Measurements from ENCODE around the gene CCDC178. TPM values are rescaled to one million over a fixed set of nuclear protein-coding genes. Genes with fewer than 3 reads are reported as not detected.

CCDC178 gene
- total RNA-seq, 2 donors from 2014 or later, result 0.22 to 0.29 TPM

DNA sequence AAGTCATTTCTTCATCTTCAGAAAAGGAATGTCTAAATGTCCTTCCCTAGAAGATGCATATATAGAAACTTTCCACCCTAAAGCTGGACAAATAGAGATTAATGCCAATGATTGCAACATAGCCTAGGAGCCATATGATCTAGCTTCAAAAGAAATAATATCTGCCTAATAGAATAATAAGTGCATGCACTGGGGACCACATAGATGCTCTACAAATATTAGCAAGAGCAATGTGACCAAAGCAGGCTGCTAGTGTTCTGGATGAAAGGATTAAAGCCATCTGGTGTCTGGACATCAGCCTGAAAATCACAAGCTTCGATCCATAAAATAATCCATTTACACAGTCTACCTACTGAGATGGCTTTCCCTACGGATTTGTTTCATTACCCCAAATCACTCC lies 387.6 kb downstream of the CCDC178 start:
- peaks cover 2% of the 10 kb centered on the region for H3K27me3 Mint-ChIP-seq (ENCODE audit: insufficient read depth)
- H3K36me3 ChIP-seq (ENCODE audit: control insufficient read depth, insufficient read depth, low read length), result no peaks in the 10 kb centered on the region
- no peaks in the 10 kb centered on the region for H3K36me3 Mint-ChIP-seq (ENCODE audit: low read depth)
- H3K4me1 ChIP-seq (ENCODE audit: control insufficient read depth, insufficient read depth, low read length), result no peaks in the 10 kb centered on the region
- no peak for TF ChIP-seq CTCF (conservative IDR thresholded peaks at IDR 0.05)
- H3K27ac Mint-ChIP-seq, result no peak overlapping the region
- H3K9me3 ChIP-seq (ENCODE audit: control insufficient read depth, low read length), result no peaks in the 10 kb centered on the region
- 94% methylated on average over 2 of the region's 2 CpGs; no CpG with 5 or more reads in 1 of the 2 experiments for WGBS, 2 experiments (ENCODE audit: insufficient coverage in 1 of 2, insufficient read length in 1 of 2)
- no peak overlapping the region for H3K9ac ChIP-seq (ENCODE audit: extremely low read depth, low read length, poor library complexity, severe bottlenecking)
- no peak overlapping the region for H3K4me3 ChIP-seq (ENCODE audit: low read length)
- H3K27ac ChIP-seq (ENCODE audit: low read depth, low read length), result no peak overlapping the region
- DNase-seq, result no peak
- no peaks in the 10 kb centered on the region for H3K9me3 Mint-ChIP-seq
- no peak overlapping the region for H3K4me3 Mint-ChIP-seq
- no peaks in the 10 kb centered on the region for H3K27me3 ChIP-seq (ENCODE audit: control insufficient read depth, insufficient read depth, low read length, poor library complexity, severe bottlenecking)
- peaks cover 2% of the 10 kb centered on the region for H3K4me1 Mint-ChIP-seq

DNA sequence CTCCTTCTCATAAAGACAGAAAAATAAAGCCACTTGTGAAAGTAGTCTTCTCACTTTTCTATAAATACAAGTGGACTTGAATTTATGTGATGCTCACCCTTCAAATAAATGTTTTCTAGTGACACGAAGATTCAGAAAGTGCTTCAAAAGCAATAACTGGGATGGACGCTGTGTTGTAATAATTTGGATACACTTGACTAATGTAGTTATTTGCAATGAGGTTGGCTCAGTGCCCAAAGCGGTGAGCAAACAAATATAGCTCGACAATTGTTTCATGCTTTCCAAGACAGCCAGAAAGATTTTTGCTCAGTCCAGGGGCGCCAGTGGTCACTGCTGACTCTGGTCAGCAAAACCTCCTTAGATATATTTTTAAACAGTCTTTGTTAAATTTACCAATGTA lies 389.1 kb downstream of the CCDC178 start:
- Histone ChIP-seq H3K36me3 (ENCODE audit: control insufficient read depth, insufficient read depth, low read length) (no peaks in the 10 kb centered on the region), H3K9ac (ENCODE audit: extremely low read depth, low read length, poor library complexity, severe bottlenecking) (no peak overlapping the region), H3K4me3 (ENCODE audit: low read length) (no peak overlapping the region), H3K27ac (ENCODE audit: low read depth, low read length) (no peak overlapping the region), H3K4me1 (ENCODE audit: control insufficient read depth, insufficient read depth, low read length) (no peaks in the 10 kb centered on the region), H3K9me3 (ENCODE audit: control insufficient read depth, low read length) (no peaks in the 10 kb centered on the region), H3K27me3 (ENCODE audit: control insufficient read depth, insufficient read depth, low read length, poor library complexity, severe bottlenecking) (no peaks in the 10 kb centered on the region)
- no peak overlapping the region for H3K4me3 Mint-ChIP-seq
- H3K36me3 Mint-ChIP-seq (ENCODE audit: low read depth), result no peaks in the 10 kb centered on the region
- TF ChIP-seq CTCF (conservative IDR thresholded peaks at IDR 0.05), result no peak
- DNase-seq, result no peak
- H3K27me3 Mint-ChIP-seq (ENCODE audit: insufficient read depth), result peaks cover 2% of the 10 kb centered on the region
- H3K9me3 Mint-ChIP-seq, result no peaks in the 10 kb centered on the region
- H3K4me1 Mint-ChIP-seq, result no peaks in the 10 kb centered on the region
- H3K27ac Mint-ChIP-seq, result no peak overlapping the region
- 97 to 100% methylated on average over 4 to 5 of the region's 5 CpGs for WGBS, 2 experiments (ENCODE audit: insufficient coverage in 1 of 2, insufficient read length in 1 of 2)

GRCh38 chr18:33040213-33040612 lies 400.3 kb downstream of the CCDC178 start:
- H3K4me1 Mint-ChIP-seq, result no peaks in the 10 kb centered on the region

More at GRCh38 chr18:33040213-33040612, 400.3 kb downstream of the CCDC178 start:
- Histone ChIP-seq H3K9me3 (ENCODE audit: control insufficient read depth, low read length) (peaks cover 17% of the 10 kb centered on the region), H3K9ac (ENCODE audit: extremely low read depth, low read length, poor library complexity, severe bottlenecking) (no peak overlapping the region), H3K36me3 (ENCODE audit: control insufficient read depth, insufficient read depth, low read length) (no peaks in the 10 kb centered on the region), H3K27ac (ENCODE audit: low read depth, low read length) (no peak overlapping the region), H3K4me3 (ENCODE audit: low read length) (no peak overlapping the region), H3K4me1 (ENCODE audit: control insufficient read depth, insufficient read depth, low read length) (no peaks in the 10 kb centered on the region), H3K27me3 (ENCODE audit: control insufficient read depth, insufficient read depth, low read length, poor library complexity, severe bottlenecking) (no peaks in the 10 kb centered on the region)
- Mint-ChIP-seq H3K27ac (no peak overlapping the region), H3K36me3 (ENCODE audit: low read depth) (no peaks in the 10 kb centered on the region), H3K9me3 (peaks cover 8% of the 10 kb centered on the region), H3K27me3 (ENCODE audit: insufficient read depth) (no peaks in the 10 kb centered on the region), H3K4me3 (no peak overlapping the region)
- no peak for DNase-seq
- no peak for TF ChIP-seq CTCF (conservative IDR thresholded peaks at IDR 0.05)

Measured in endodermal cell (in vitro differentiated cells).